ENCODE data around the gene WAS. TPM values are rescaled to one million over a fixed set of nuclear protein-coding genes. Genes with fewer than 3 reads are reported as not detected.

The WAS gene
- polyA plus RNA-seq, 1 of the 3 experiments (the other 2 are of a cell fraction): 0.30 TPM

- peaks cover 10% of the 10 kb centered on the region; the same call in 1 of the 2 replicates for H3K27me3 ChIP-seq (ENCODE audit: insufficient read depth)
- ChIA-PET POLR2A (interaction anchor here (1.5 to 1.8 kb wide), 2 partner anchors 20 to 42 kb away, joined by 3 to 5 read pairs; no protein-coding TSS in a partner anchor), CTCF (interaction anchor here (1.2 kb wide), 1 partner anchor 47 kb away, joined by 4 read pairs; no protein-coding TSS in a partner anchor)
- peak overlapping the region; percentile 68; the same call in 1 of the 2 replicates for H2AFZ ChIP-seq (ENCODE audit: low read depth)
- peak overlapping the region; percentile 81 for H3K4me2 ChIP-seq
- peak; percentile 55 for DNase-seq
- H3K4me1 ChIP-seq (ENCODE audit: control insufficient read depth in 1 of 2, insufficient read depth in 2 of 2, low read depth in 1 of 2, low read length in 1 of 2): peaks cover 0 to 18% of the 10 kb centered on the region in 2 experiments; a peak in 1 of 4 replicates
- 0% methylated on average over 7 of the region's 8 CpGs for WGBS (ENCODE audit: low lambda C conversion rate)
- no peaks in the 10 kb centered on the region for H3F3A ChIP-seq (replicated peaks; ENCODE audit: insufficient read depth)
- H3K36me3 ChIP-seq (replicated peaks in 1 of 2; ENCODE audit: control insufficient read depth in 1 of 2, insufficient read depth in 2 of 2, low read length in 1 of 2): peaks cover 0 to 3% of the 10 kb centered on the region in 2 experiments
- H3K79me2 ChIP-seq (ENCODE audit: insufficient read depth): peaks cover 17% of the 10 kb centered on the region; the same call in 1 of the 2 replicates
- TF ChIP-seq REST (IDR thresholded peaks at IDR 0.05; ENCODE audit: low read depth, low read length): no peak
- peak; percentile 1; the same call in 1 of the 2 replicates for TF ChIP-seq MXI1 (IDR thresholded peaks at IDR 0.05; ENCODE audit: low read depth, low read length)
- TF ChIP-seq YY1 (IDR thresholded peaks at IDR 0.05; ENCODE audit: low read depth): no peak
- no peak for TF ChIP-seq NRF1 (IDR thresholded peaks at IDR 0.05; ENCODE audit: low read depth, low read length)
- no peak for TF ChIP-seq MAX (IDR thresholded peaks at IDR 0.05; ENCODE audit: low read depth)
- TF ChIP-seq TCF12 (IDR thresholded peaks at IDR 0.05): no peak
- TF ChIP-seq SMC3 (IDR thresholded peaks at IDR 0.05; ENCODE audit: low read depth, low read length): no peak
- TF ChIP-seq EP300 (IDR thresholded peaks at IDR 0.05; ENCODE audit: borderline replicate concordance in 1 of 2, low read depth in 1 of 2, low read length in 1 of 2): no peak
- TF ChIP-seq SIN3A (IDR thresholded peaks at IDR 0.05; ENCODE audit: borderline replicate concordance, low read depth, low read length): no peak
- H3K4me3 ChIP-seq (ENCODE audit: low read depth in 2 of 2, low read length in 1 of 2): peak overlapping the region; percentile 56 to 60
- no peaks in the 10 kb centered on the region for H4K20me1 ChIP-seq (ENCODE audit: insufficient read depth)
- peak overlapping the region; percentile 53 for H3K9ac ChIP-seq
- no peaks in the 10 kb centered on the region for H3K9me2 ChIP-seq
- H3K27ac ChIP-seq (ENCODE audit: low read depth in 2 of 2, low read length in 1 of 2): peak overlapping the region; percentile 53 to 58; a peak in 3 of 4 replicates
- H3K9me3 ChIP-seq: no peaks in the 10 kb centered on the region
Measured at GRCh38 chrX:48695925-48696300, 12.3 kb downstream of the WAS start.

- H3F3A ChIP-seq (replicated peaks; ENCODE audit: insufficient read depth): no peaks in the 10 kb centered on the region
- H3K9me3 ChIP-seq: no peaks in the 10 kb centered on the region
- no peaks in the 10 kb centered on the region for H4K20me1 ChIP-seq (ENCODE audit: insufficient read depth)
- peaks cover 10% of the 10 kb centered on the region; the same call in 1 of the 2 replicates for H3K27me3 ChIP-seq (ENCODE audit: insufficient read depth)
- POLR2A ChIA-PET: interaction anchor here (1.5 to 1.8 kb wide), 2 partner anchors 20 to 41 kb away, joined by 3 to 5 read pairs; no protein-coding TSS in a partner anchor
- H3K36me3 ChIP-seq (replicated peaks in 1 of 2; ENCODE audit: control insufficient read depth in 1 of 2, insufficient read depth in 2 of 2, low read length in 1 of 2): peaks cover 0 to 7% of the 10 kb centered on the region in 2 experiments
- DNase-seq: peak; percentile 93
- peak within 1 kb of the TSS; percentile 58 to 62; a peak in 3 of 4 replicates for H3K27ac ChIP-seq (ENCODE audit: low read depth in 2 of 2, low read length in 1 of 2)
- H2AFZ ChIP-seq (ENCODE audit: low read depth): peak within 1 kb of the TSS; percentile 68; the same call in 1 of the 2 replicates
- H3K4me3 ChIP-seq (ENCODE audit: low read depth in 2 of 2, low read length in 1 of 2): peak within 1 kb of the TSS; percentile 56 to 60
- no peaks in the 10 kb centered on the region for H3K9me2 ChIP-seq
- H3K79me2 ChIP-seq (ENCODE audit: insufficient read depth): peaks cover 18% of the 10 kb centered on the region
- H3K4me1 ChIP-seq (ENCODE audit: control insufficient read depth in 1 of 2, insufficient read depth in 2 of 2, low read depth in 1 of 2, low read length in 1 of 2): peaks cover 0 to 18% of the 10 kb centered on the region in 2 experiments; a peak in 1 of 4 replicates
- H3K9ac ChIP-seq: peak within 1 kb of the TSS; percentile 72
- WGBS (ENCODE audit: low lambda C conversion rate): 38% methylated on average over 46 of the region's 66 CpGs
- CTCF ChIA-PET: interaction anchor here (1.2 kb wide), 1 partner anchor 48 kb away, joined by 4 read pairs; no protein-coding TSS in a partner anchor
- H3K4me2 ChIP-seq: peak within 1 kb of the TSS; percentile 81
- TF ChIP-seq ELF1 (IDR thresholded peaks at IDR 0.05) (no peak), NFIC (IDR thresholded peaks at IDR 0.05; ENCODE audit: borderline replicate concordance) (no peak), SMC3 (IDR thresholded peaks at IDR 0.05; ENCODE audit: low read depth, low read length) (no peak), FOXJ3 (CRISPR knock-in tag; IDR thresholded peaks at IDR 0.05) (no peak), REST (IDR thresholded peaks at IDR 0.05; ENCODE audit: low read depth, low read length) (no peak), RXRA (IDR thresholded peaks at IDR 0.05; ENCODE audit: borderline replicate concordance, low read depth) (no peak), GABPA (IDR thresholded peaks at IDR 0.05; ENCODE audit: low read depth) (no peak), EZH2phosphoT487 (IDR thresholded peaks at IDR 0.05; ENCODE audit: borderline replicate concordance, low read depth) (no peak), TCF12 (IDR thresholded peaks at IDR 0.05) (no peak), POLR2AphosphoS5 (IDR thresholded peaks at IDR 0.05; ENCODE audit: low read depth, low read length) (no peak; the same call in 1 of the 2 replicates), MEF2A (IDR thresholded peaks at IDR 0.05; ENCODE audit: borderline replicate concordance, low read depth) (no peak), GATA2 (CRISPR knock-in tag; IDR thresholded peaks at IDR 0.05) (no peak), JUND (IDR thresholded peaks at IDR 0.05) (no peak), TAF1 (IDR thresholded peaks at IDR 0.05; ENCODE audit: borderline replicate concordance, low read depth, low read length) (peak; percentile 74)
Measured at GRCh38 chrX:48696301-48696908, 12.8 kb downstream of the WAS start, which contains the start of gene SUV39H1. TSS of gene SUV39H1 (plus strand) at chrX:48696734. CDS start at chrX:48696785, 51 bp downstream.
